CD4-positive, CD25-positive, alpha-beta regulatory T cell (primary cell): Measurements from ENCODE around the gene DNAH2. TPM values are rescaled to one million over a fixed set of nuclear protein-coding genes. Genes with fewer than 3 reads are reported as not detected.

ENCODE experiments used
- polyA plus RNA-seq, 4 donors: library from polyadenylated mRNA; unstranded; fragments of 300-500 nt; fragmentation: Illumina TruSeq; gene quantifications; one replicate each; pipeline ENCODE4 v1.2.3, GENCODE V29; 2021
- total RNA-seq: library from RNA; stranded (reverse); gene quantifications from one replicate; pipeline ENCODE4 v1.2.3, GENCODE V29; 2022

DNAH2 gene
- total and polyA plus RNA-seq, 5 donors from 2014 or later = not detected

Other genes with a start within 250 kb of the DNAH2 start
- 53.5 TPM for gene ZBTB4, start 238.1 kb upstream of the DNAH2 start, total RNA-seq
- gene ZBTB4, start 238.1 kb upstream of the DNAH2 start, polyA plus RNA-seq = 10 to 100 TPM in 3 of 4 donors, 1 to 10 TPM in 1; 8.3 to 14.0 (median 11.0) TPM
- not detected for gene SLC35G6, start 236.3 kb upstream of the DNAH2 start, total RNA-seq
- gene SLC35G6, start 236.3 kb upstream of the DNAH2 start, polyA plus RNA-seq = not detected
- 568 TPM for gene POLR2A, start 233.4 kb upstream of the DNAH2 start, total RNA-seq
- gene POLR2A, start 233.4 kb upstream of the DNAH2 start, polyA plus RNA-seq = 10 to 100 TPM; 32.3 to 44.0 (median 37.2) TPM
- 46.9 TPM for gene TNFSF12, start 168.7 kb upstream of the DNAH2 start, total RNA-seq
- gene TNFSF12, start 168.7 kb upstream of the DNAH2 start, polyA plus RNA-seq = 10 to 100 TPM; 35.5 to 49.6 (median 41.9) TPM
- 1.6 TPM for gene TNFSF13, start 159.0 kb upstream of the DNAH2 start, total RNA-seq
- gene TNFSF13, start 159.0 kb upstream of the DNAH2 start, polyA plus RNA-seq = under 1 TPM in 3 of 4 donors, not detected in 1; 0.41 to 0.52 (median 0.44) TPM
- gene SENP3, start 155.8 kb upstream of the DNAH2 start, total RNA-seq = 30.7 TPM
- gene SENP3, start 155.8 kb upstream of the DNAH2 start, polyA plus RNA-seq = 10 to 100 TPM; 10.1 to 16.1 (median 11.8) TPM
- gene CD68, start 138.1 kb upstream of the DNAH2 start, total RNA-seq = 0.25 TPM
- 1 to 10 TPM in 1 of 4 donors, under 1 TPM in 2, not detected in 1; 0.65 to 1.2 (median 0.89) TPM for gene CD68, start 138.1 kb upstream of the DNAH2 start, polyA plus RNA-seq
- 40.0 TPM for gene MPDU1, start 133.9 kb upstream of the DNAH2 start, total RNA-seq
- gene MPDU1, start 133.9 kb upstream of the DNAH2 start, polyA plus RNA-seq = 10 to 100 TPM; 41.0 to 63.7 (median 48.4) TPM
- gene SOX15, start 127.7 kb upstream of the DNAH2 start, total RNA-seq = not detected
- not detected for gene SOX15, start 127.7 kb upstream of the DNAH2 start, polyA plus RNA-seq
- gene FXR2, start 102.8 kb upstream of the DNAH2 start, total RNA-seq = 28.7 TPM
- 10 to 100 TPM in 2 of 4 donors, 1 to 10 TPM in 2; 9.7 to 13.9 (median 10.4) TPM for gene FXR2, start 102.8 kb upstream of the DNAH2 start, polyA plus RNA-seq
- 36.9 TPM for gene SAT2, start 89.9 kb upstream of the DNAH2 start, total RNA-seq
- gene SAT2, start 89.9 kb upstream of the DNAH2 start, polyA plus RNA-seq = 10 to 100 TPM; 26.7 to 36.5 (median 30.3) TPM
- gene SHBG, start 87.6 kb upstream of the DNAH2 start, total RNA-seq = not detected
- not detected for gene SHBG, start 87.6 kb upstream of the DNAH2 start, polyA plus RNA-seq
- gene ATP1B2, start 66.8 kb upstream of the DNAH2 start, total RNA-seq = not detected
- not detected for gene ATP1B2, start 66.8 kb upstream of the DNAH2 start, polyA plus RNA-seq
- gene TP53, start 30.3 kb upstream of the DNAH2 start, total RNA-seq = 61.3 TPM
- 10 to 100 TPM; 29.4 to 35.1 (median 32.1) TPM for gene TP53, start 30.3 kb upstream of the DNAH2 start, polyA plus RNA-seq
- gene WRAP53, start 29.3 kb upstream of the DNAH2 start, total RNA-seq = 7.9 TPM
- 10 to 100 TPM; 11.1 to 16.4 (median 12.0) TPM for gene WRAP53, start 29.3 kb upstream of the DNAH2 start, polyA plus RNA-seq
- gene EFNB3, start 12.5 kb upstream of the DNAH2 start, total RNA-seq = not detected
- not detected for gene EFNB3, start 12.5 kb upstream of the DNAH2 start, polyA plus RNA-seq
- gene KDM6B, start 116.5 kb downstream of the DNAH2 start, total RNA-seq = 255 TPM
- under 1 TPM; 0.30 to 0.74 (median 0.42) TPM for gene KDM6B, start 116.5 kb downstream of the DNAH2 start, polyA plus RNA-seq
- 31.5 TPM for gene TMEM88, start 137.3 kb downstream of the DNAH2 start, total RNA-seq
- gene TMEM88, start 137.3 kb downstream of the DNAH2 start, polyA plus RNA-seq = not detected
- 23.6 TPM for gene NAA38, start 139.8 kb downstream of the DNAH2 start, total RNA-seq
- gene NAA38, start 139.8 kb downstream of the DNAH2 start, polyA plus RNA-seq = 100 to 1,000 TPM; 128 to 192 (median 141) TPM
- gene CYB5D1, start 140.3 kb downstream of the DNAH2 start, total RNA-seq = 11.8 TPM
- 1 to 10 TPM; 3.1 to 5.4 (median 4.2) TPM for gene CYB5D1, start 140.3 kb downstream of the DNAH2 start, polyA plus RNA-seq
- 273 TPM for gene CHD3, start 171.0 kb downstream of the DNAH2 start, total RNA-seq
- gene CHD3, start 171.0 kb downstream of the DNAH2 start, polyA plus RNA-seq = 1 to 10 TPM; 5.0 to 9.0 (median 7.2) TPM
- gene RNF227, start 198.5 kb downstream of the DNAH2 start, total RNA-seq = 2.4 TPM
- 1 to 10 TPM in 3 of 4 donors, under 1 TPM in 1; 0.92 to 5.0 (median 2.9) TPM for gene RNF227, start 198.5 kb downstream of the DNAH2 start, polyA plus RNA-seq
- 8.0 TPM for gene KCNAB3, start 212.1 kb downstream of the DNAH2 start, total RNA-seq
- gene KCNAB3, start 212.1 kb downstream of the DNAH2 start, polyA plus RNA-seq = under 1 TPM in 3 of 4 donors, not detected in 1; 0.06 to 0.33 (median 0.08) TPM
- gene TRAPPC1, start 214.2 kb downstream of the DNAH2 start, total RNA-seq = 114 TPM
- 100 to 1,000 TPM; 218 to 297 (median 243) TPM for gene TRAPPC1, start 214.2 kb downstream of the DNAH2 start, polyA plus RNA-seq
- gene CNTROB, start 214.5 kb downstream of the DNAH2 start, total RNA-seq = 40.9 TPM
- gene CNTROB, start 214.5 kb downstream of the DNAH2 start, polyA plus RNA-seq = 10 to 100 TPM in 1 of 4 donors, 1 to 10 TPM in 3; 5.0 to 12.3 (median 7.1) TPM